PC-9 (cell line): ENCODE data around the gene FRMD8. TPM values are rescaled to one million over a fixed set of nuclear protein-coding genes. Genes with fewer than 3 reads are reported as not detected.
A peak's percentile ranks its signal among the peaks of the same experiment; 100 is the strongest.

Source experiments
- BruUV-seq: library from RNA; stranded (reverse); fragments of 400-500 nt; replicated peaks from 2 replicates; lab custom pipeline; 2021; lab: Mats Ljungman, UMichigan
- CTCF ChIA-PET: fragments of 300-600 bp; sonication (Branson Sonifier 250); formaldehyde crosslinking; loops from one replicate; lab custom pipeline; 2022; ENCODE audit warnings: antibody characterized with exemption; lab: Charles Lee
- POLR2A ChIA-PET: fragments of 300-600 bp; sonication (Branson Sonifier 250); formaldehyde crosslinking; loops from one replicate; lab custom pipeline; 2022; ENCODE audit warnings: antibody characterized with exemption; ENCODE audit not compliant: unreplicated experiment; lab: Charles Lee
- DNase-seq, 2 experiments: peaks; one replicate each; pipeline versions ENCODE4 v3.0.0 to v3.0.0-alpha.2; 2015 to 2022; ENCODE audit warnings: mixed read lengths in 1 of 2
- H2AFZ ChIP-seq: fragments of 200-600 bp; sonication (generic); 2 replicates; pipeline ENCODE4 v1.8.1; 2017; ENCODE audit warnings: antibody characterized with exemption
- H3F3A ChIP-seq: fragments of 200-600 bp; sonication (generic); 2 replicates; pipeline ENCODE4 v1.8.1; 2017; ENCODE audit warnings: antibody characterized with exemption, mild to moderate bottlenecking, low read depth; ENCODE audit not compliant: insufficient read depth
- H3K27ac ChIP-seq: fragments of 200-600 bp; sonication (generic); 2 replicates; pipeline ENCODE4 v1.6.1; 2016; ENCODE audit warnings: mixed run types
- H3K27me3 ChIP-seq: fragments of 200-600 bp; sonication (generic); 2 replicates; pipeline ENCODE4 v1.6.1; 2016; ENCODE audit warnings: low read depth, mixed run types; ENCODE audit not compliant: insufficient read depth
- H3K36me3 ChIP-seq: fragments of 200-600 bp; sonication (generic); 2 replicates; pipeline ENCODE4 v1.6.1; 2016; ENCODE audit warnings: low read depth, mixed run types
- H3K4me1 ChIP-seq: fragments of 200-600 bp; sonication (generic); replicated peaks from 2 replicates; pipeline ENCODE4 v1.6.1; 2016; ENCODE audit warnings: mixed run types; ENCODE audit not compliant: insufficient read depth
- H3K4me2 ChIP-seq: fragments of 200-600 bp; sonication (generic); 2 replicates; pipeline ENCODE4 v1.6.1; 2017; ENCODE audit warnings: mixed run types
- H3K4me3 ChIP-seq: fragments of 200-600 bp; sonication (generic); 2 replicates; pipeline ENCODE4 v1.6.1; 2016; ENCODE audit warnings: mixed run types
- H3K79me2 ChIP-seq: fragments of 200-600 bp; sonication (generic); 2 replicates; pipeline ENCODE4 v1.6.1; 2017; ENCODE audit warnings: low read depth, mixed run types
- H3K9me2 ChIP-seq: fragments of 200-600 bp; sonication (generic); 2 replicates; pipeline ENCODE4 v1.8.1; 2017; ENCODE audit warnings: mild to moderate bottlenecking; ENCODE audit not compliant: insufficient read depth
- H3K9me3 ChIP-seq: fragments of 200-600 bp; sonication (generic); 2 replicates; pipeline ENCODE4 v1.8.1; 2016; ENCODE audit warnings: low read depth; ENCODE audit not compliant: insufficient read depth
- H4K20me1 ChIP-seq: fragments of 200-600 bp; sonication (generic); 2 replicates; pipeline ENCODE4 v1.8.1; 2017; ENCODE audit not compliant: insufficient read depth
- EZH2 ChIP-seq: fragments of 200-600 bp; sonication (generic); IDR thresholded peaks from 2 replicates; pipeline ENCODE4 v1.8.0; 2017; ENCODE audit warnings: antibody characterized with exemption, low read depth
- intact Hi-C: fragments of 100-400 bp; cut with micrococcal nuclease; formaldehyde crosslinking; loops from one replicate; pipeline ENCODE4 v1.10.0; 2022; ENCODE audit not compliant: unreplicated experiment
- total RNA-seq: library from RNA; stranded (reverse); gene quantifications from 2 replicates; pipeline ENCODE4 v1.2.3, GENCODE V29; 2021
- TF ChIP-seq, protein P1 (sequence below): fragments of 200-600 bp; sonication (generic); conservative IDR thresholded peaks from 2 replicates; pipeline ENCODE4 v1.6.1; 2017; ENCODE audit warnings: mixed run types, antibody characterized with exemption, mild to moderate bottlenecking, moderate library complexity

Gene FRMD8
- total RNA-seq, 1 experiment from 2014 or later, result 32.4 TPM

DNA sequence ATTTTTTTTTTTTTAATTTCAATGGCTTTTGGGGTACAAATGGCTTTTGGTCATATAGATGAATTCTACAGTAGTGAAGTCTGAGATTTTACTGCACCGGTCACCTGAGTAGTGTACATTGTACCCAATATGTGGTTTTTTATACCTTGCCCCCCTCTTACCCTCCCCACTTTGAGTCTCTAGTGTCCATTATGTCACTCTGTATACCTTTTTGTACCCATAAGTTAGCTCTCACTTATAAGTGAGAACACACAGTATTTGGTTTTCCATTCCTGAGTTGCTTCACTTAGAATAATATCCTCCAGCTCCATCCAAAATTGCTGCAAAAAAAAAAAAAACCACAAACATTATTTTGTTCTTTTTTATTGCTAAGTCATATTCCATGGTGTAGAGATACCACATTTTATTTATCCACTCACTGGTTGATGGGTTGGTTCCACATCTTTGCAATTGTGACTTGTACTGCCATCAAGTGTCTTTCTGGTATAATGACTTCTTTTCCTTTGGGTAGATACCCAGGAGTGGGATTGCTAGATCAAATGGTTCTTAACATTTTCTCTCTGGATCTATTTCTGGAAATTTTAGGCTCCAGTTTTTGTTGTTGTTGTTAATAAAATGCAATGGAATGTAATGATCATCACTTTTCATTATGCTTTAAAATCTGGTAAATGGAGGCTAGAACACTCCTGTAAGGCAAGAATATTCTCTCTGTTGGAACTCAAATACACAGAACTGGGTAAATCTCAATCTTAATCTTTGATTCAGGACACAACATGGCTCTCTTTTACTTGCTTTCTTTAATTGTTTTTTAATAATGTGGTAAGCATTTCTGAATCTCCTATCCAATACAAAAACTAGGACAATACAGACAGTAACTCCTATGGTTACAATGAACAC is 46.5 kb downstream of the FRMD8 start:
- TF ChIP-seq EZH2, result no peak
- TF ChIP-seq, protein P1, sequence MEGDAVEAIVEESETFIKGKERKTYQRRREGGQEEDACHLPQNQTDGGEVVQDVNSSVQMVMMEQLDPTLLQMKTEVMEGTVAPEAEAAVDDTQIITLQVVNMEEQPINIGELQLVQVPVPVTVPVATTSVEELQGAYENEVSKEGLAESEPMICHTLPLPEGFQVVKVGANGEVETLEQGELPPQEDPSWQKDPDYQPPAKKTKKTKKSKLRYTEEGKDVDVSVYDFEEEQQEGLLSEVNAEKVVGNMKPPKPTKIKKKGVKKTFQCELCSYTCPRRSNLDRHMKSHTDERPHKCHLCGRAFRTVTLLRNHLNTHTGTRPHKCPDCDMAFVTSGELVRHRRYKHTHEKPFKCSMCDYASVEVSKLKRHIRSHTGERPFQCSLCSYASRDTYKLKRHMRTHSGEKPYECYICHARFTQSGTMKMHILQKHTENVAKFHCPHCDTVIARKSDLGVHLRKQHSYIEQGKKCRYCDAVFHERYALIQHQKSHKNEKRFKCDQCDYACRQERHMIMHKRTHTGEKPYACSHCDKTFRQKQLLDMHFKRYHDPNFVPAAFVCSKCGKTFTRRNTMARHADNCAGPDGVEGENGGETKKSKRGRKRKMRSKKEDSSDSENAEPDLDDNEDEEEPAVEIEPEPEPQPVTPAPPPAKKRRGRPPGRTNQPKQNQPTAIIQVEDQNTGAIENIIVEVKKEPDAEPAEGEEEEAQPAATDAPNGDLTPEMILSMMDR, result peak; percentile 57
- DNase-seq, result no peak
- H3K4me1 ChIP-seq, result peaks cover 36% of the 10 kb centered on the region
- peaks cover 93% of the 10 kb centered on the region for H3K79me2 ChIP-seq
- intact Hi-C loops, result loop anchor here (2.0 kb wide), 1 partner anchor 14 kb away; no protein-coding TSS in a partner anchor
- no peak overlapping the region for H3K4me3 ChIP-seq
- H3K36me3 ChIP-seq, result peaks cover 65% of the 10 kb centered on the region
- no peaks in the 10 kb centered on the region for H3K9me2 ChIP-seq
- POLR2A ChIA-PET, result interaction anchor here (0.6 to 0.7 kb wide), 5 partner anchors 13 to 425 kb away, joined by 3 to 11 read pairs (median 6); no protein-coding TSS in a partner anchor
- no TSS peak for BruUV-seq
- H3K27ac ChIP-seq, result peak overlapping the region; percentile 24
- no peak overlapping the region for H2AFZ ChIP-seq
- peaks cover 96% of the 10 kb centered on the region for H3F3A ChIP-seq
- H3K9me3 ChIP-seq, result no peaks in the 10 kb centered on the region
- no peak overlapping the region for H3K4me2 ChIP-seq
- H3K27me3 ChIP-seq, result no peaks in the 10 kb centered on the region
- CTCF ChIA-PET, result interaction anchor here (0.6 to 1.1 kb wide), 2 partner anchors 36 to 56 kb away, joined by 6 to 19 read pairs; no protein-coding TSS in a partner anchor
- H4K20me1 ChIP-seq, result peaks cover 94% of the 10 kb centered on the region

DNA sequence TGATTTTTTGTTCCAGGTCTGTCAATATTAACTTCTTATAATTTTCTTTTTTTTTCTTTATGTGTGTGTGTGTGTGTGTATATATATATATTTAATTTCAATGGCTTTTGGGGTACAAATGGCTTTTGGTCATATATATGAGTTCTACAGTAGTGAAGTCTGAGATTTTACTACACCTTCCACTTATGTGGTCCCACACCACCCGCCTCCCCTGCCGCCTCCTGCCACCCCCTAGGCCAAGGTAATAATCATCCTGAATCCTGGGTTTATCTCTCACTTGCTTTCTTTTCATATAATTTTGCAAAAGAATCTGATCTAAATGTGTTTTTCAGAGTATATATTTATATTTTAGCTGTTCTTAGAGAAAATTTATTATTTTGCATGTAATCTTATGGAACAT is 47.2 kb downstream of the FRMD8 start:
- no peak for DNase-seq
- H3K27ac ChIP-seq, result no peak overlapping the region
- CTCF ChIA-PET, result no interaction called here
- H4K20me1 ChIP-seq, result peaks cover 93% of the 10 kb centered on the region
- H3K9me2 ChIP-seq, result no peaks in the 10 kb centered on the region
- intact Hi-C loops, result loop anchor here (2.0 kb wide), 1 partner anchor 15 kb away; no protein-coding TSS in a partner anchor
- H2AFZ ChIP-seq, result no peak overlapping the region
- H3K79me2 ChIP-seq, result peaks cover 92% of the 10 kb centered on the region
- TF ChIP-seq EZH2, result no peak
- TF ChIP-seq, protein P1, result no peak
- POLR2A ChIA-PET, result no interaction called here
- BruUV-seq, result no TSS peak
- peaks cover 36% of the 10 kb centered on the region for H3K4me1 ChIP-seq
- no peaks in the 10 kb centered on the region for H3K9me3 ChIP-seq
- peaks cover 96% of the 10 kb centered on the region for H3F3A ChIP-seq
- peaks cover 70% of the 10 kb centered on the region for H3K36me3 ChIP-seq
- H3K27me3 ChIP-seq, result no peaks in the 10 kb centered on the region
- H3K4me3 ChIP-seq, result no peak overlapping the region
- no peak overlapping the region for H3K4me2 ChIP-seq

DNA sequence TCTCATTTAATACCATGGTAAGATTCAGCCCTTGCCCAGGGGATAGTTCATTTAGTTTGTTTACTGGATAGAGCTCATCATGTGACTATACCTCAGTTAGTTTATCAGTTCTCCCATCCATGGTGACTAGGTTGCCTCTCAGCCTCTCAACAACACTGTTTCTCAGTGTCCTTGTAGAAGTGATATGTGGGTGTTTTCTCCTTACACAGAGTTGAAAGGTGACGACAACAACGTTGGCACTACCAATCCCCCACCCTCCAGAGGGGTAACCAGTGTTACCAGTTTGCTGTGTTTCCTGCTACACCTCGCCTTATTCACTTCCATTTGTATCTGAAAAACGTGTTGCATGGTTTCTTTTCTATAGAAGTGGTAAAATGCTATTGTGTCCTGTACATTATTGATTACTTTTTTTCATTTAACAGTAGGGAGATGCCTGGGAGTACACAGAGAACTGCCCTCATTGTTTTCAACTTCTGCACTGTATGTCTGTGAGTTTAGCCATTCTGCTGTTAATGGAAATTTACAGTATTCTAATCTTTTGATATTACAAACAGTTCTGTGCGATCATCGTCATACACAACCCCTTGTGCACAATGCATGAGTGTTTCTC is 47.7 kb downstream of the FRMD8 start:
- Histone ChIP-seq H3K9me2 (no peaks in the 10 kb centered on the region), H3K27me3 (no peaks in the 10 kb centered on the region), H3F3A (peaks cover 96% of the 10 kb centered on the region), H3K4me2 (no peak overlapping the region), H2AFZ (no peak overlapping the region), H3K36me3 (peaks cover 75% of the 10 kb centered on the region), H3K4me1 (peaks cover 37% of the 10 kb centered on the region), H3K27ac (no peak overlapping the region), H3K9me3 (no peaks in the 10 kb centered on the region), H3K79me2 (peaks cover 92% of the 10 kb centered on the region), H4K20me1 (peaks cover 93% of the 10 kb centered on the region), H3K4me3 (no peak overlapping the region)
- ChIA-PET CTCF (no interaction called here), POLR2A (interaction anchor here (0.5 kb wide), 1 partner anchor 185 kb away, joined by 4 read pairs; no protein-coding TSS in a partner anchor)
- no TSS peak for BruUV-seq
- no peak for DNase-seq
- TF ChIP-seq, protein P1, result no peak
- TF ChIP-seq EZH2, result no peak
- intact Hi-C loops, result no loop called here
